B cell (primary cell): Measurements from ENCODE around the gene DSPP.

Experiments used
- CTCF ChIP-seq: fragments of 200-600 bp; IDR thresholded peaks from one replicate; pipeline ENCODE4 v1.8.0; 2022; ENCODE audit warnings: antibody characterized with exemption, mild to moderate bottlenecking
- EZH2 ChIP-seq: IDR thresholded peaks from 2 replicates; pipeline ENCODE4 v1.6.1; 2012; ENCODE audit warnings: borderline replicate concordance, low read depth, mild to moderate bottlenecking, moderate library complexity, low read length; ENCODE audit not compliant: insufficient read depth, poor library complexity, severe bottlenecking

- no peak for TF ChIP-seq EZH2
- TF ChIP-seq CTCF: no peak
Measured at GRCh38 chr4:87567191-87567590, 41.1 kb upstream of the DSPP start.
